ENCODE results near the gene SPATA31C1. TPM values are rescaled to one million over a fixed set of nuclear protein-coding genes. Genes with fewer than 3 reads are reported as not detected.
"Not testable (repeated sequence)": the region's sequence is repeated elsewhere in the genome, so short reads cannot be mapped to it uniquely, and the experiment has no call there.

SPATA31C1 gene
- polyA plus RNA-seq (ENCODE audit: insufficient read length in 10 of 10) = under 1 TPM in 9 of 10 donors, not detected in 1; 0.05 to 0.36 (median 0.16) TPM
- long read RNA-seq, donor 1 = 0 reads
- long read RNA-seq, donor 2 = 0 reads
- long read RNA-seq, donor 3 = 0 reads
- long read RNA-seq, donor 4 = 0 reads
- long read RNA-seq, donor 5 = 0 reads
- long read RNA-seq, donor 6 = 0 reads
- long read RNA-seq, donor 7 = 0 reads
- long read RNA-seq, donor 8 = 0 reads
- long read RNA-seq, donor 9 = 0 reads

DNA sequence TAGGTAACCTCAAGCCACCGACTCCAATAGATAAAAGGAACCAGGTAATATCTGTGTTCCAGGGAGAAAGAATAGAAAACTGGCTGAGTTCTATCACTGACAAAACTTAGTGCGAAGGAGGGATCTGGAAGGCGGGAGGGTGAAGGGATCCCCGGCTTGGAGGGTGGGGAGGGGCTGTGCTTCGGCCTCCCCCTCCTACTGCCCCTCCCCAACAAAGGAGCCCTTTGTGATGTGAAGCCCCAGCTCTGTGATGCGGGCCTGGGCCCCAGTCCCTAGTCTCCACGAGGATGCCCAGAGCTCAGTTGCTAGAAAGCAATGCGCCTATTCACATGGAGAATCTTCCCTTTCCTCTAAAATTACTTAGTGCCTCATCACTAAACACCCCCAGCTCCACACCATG is at the start of gene SPATA31C1:
TSS of gene SPATA31C1 (plus strand) at position 301 of the 400 bp plus-strand sequence.
- DNase-seq = not testable (repeated sequence)

DNA sequence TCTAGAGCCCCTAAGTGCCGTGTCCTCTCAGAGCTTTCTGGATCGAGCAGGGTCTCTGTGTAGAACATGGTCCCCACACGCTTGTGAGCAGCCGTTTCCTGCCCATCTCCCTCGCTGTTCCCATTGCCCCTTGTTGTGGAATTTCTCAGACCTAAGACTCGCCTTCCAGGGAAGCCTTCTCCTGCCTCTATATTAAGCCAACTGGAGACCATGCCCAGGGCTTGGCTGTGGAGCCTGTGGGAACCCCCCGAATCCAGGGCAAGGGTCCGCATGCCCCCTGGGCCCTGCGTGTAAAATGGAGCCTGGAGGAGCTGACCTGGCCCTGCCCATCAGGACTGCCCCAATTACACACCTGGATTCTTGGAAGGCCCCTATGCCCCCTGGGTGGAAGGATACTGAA is 49.6 kb upstream of the SPATA31C1 start:
- no peak for DNase-seq

DNA sequence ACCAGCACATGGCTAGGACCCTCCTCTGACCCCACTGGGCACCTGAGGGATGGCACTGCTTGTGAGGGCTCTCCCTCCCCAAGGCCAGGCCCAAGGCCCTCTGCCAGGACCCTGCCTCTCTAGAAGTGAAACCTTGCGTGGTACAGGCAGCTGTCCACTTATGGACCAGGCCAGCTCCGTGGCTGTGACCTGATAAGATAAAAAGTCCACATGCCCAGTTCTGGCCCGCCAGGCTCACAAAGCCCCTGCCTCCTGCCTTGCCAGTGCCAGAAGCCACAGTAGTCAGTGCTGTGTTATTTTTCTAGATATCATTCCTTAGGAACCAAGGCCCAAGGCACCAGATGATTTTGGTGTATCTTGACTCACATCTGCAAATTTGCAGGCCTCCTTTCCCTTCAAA is 49.1 kb upstream of the SPATA31C1 start:
- DNase-seq = no peak

GRCh38 chr9:87869082-87869481 is 48.7 kb upstream of the SPATA31C1 start:
- DNase-seq = no peak

DNA sequence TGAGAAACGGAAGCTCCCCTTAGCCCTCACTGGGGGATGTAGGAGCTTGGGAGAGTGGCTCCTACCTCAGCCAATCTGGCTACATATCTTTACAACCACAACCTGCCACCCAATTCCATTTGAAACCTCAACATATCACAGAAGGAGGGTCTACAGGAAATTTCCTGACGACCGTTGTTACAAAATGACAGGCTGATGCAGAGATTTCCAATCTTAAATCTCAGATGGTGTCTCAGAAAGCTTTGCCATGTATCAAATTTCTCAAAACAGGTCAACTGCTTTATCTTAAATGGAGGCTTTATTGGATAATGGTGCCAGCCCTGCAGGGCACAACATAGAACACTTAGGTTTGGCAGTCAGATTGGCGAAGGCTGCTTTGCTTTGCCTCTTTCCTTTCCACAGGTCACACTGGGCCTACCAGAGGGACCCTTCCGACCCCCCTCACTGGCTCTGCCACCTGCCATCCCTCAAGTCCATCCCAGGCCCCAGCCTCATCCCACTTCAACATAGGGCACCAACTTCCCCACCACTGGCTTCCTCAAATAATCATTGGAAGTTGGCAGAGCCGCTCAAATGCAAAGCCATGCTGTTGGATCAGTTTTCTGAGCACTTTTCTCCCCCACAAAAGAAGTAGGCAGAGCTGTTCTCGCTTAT is 46.2 kb upstream of the SPATA31C1 start:
- no peak for DNase-seq

- peak; percentile 6 to 49 (median 29) for DNase-seq
These were observed 45.6 kb upstream of the SPATA31C1 start for GRCh38 chr9:87872079-87872624.

DNA sequence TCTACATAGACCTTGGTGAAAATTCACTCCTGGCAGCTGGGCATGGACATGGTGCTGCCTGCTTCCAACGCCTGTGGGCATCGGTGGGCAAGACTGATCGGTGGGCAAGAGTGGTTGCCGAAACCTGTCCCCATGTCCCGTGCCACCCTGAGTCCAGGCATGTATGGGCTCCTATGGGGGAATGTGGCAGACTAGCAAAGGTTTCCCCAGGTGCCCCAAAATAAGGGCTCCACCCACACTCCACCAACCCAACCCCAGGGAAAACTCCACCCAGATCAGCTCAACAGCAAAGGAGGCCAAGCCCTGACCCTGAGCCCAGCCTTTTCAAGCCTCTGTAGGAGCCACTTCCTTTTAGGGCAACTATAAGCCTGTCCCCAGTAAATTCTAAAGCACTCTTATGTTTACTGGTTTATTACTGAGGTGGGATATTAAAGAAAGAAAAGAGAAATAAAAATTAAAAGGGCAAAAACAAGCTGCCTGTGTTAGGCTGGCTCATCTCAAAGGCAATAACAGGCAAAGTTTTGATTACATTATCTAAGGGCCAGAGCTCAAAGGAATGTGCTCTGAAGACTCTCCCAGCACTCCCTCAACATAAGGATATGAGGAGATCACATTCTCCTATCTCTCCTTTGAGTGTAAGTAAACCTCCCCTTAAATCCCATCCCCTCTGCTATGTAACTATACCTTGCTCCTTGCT is 44.0 kb upstream of the SPATA31C1 start:
- DNase-seq = no peak

DNA sequence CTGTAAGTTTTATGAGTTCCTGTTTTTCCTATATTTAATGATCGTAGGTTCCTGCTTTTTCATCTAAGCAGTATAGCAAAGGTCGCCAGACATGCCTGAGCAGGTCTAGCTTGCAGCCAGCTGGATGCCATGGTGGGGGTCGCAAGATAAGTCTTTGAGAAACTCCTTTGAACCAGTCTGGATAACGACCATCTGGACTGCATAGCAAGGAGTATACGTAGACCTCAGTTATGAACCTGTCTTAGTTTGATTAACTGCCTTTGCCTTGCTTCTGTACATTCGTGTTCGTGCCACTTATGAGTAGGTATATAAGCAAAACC is 43.5 kb upstream of the SPATA31C1 start:
- no peak for DNase-seq

DNA sequence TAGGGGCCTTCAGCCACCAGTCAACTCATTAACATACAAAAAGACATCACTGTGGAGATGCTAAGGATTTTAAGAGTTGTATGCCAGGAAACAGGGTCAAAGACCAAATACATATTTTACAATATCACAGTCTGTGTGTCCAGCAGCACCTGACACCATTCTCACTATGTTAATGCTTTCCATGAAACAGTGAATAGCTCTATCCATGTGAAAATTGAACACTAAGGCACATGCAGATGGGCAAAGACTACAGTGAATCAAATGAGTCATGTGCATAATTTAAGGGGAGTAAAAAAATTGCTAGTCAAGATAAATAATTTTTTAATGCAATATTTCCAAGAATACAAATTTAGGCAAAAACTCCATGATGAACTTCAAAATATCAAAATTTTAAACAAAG is 42.7 kb upstream of the SPATA31C1 start:
- DNase-seq = no peak

- DNase-seq = peak; percentile 7 to 48 (median 21)
These were observed 41.8 kb upstream of the SPATA31C1 start for GRCh38 chr9:87875831-87876545.

- DNase-seq = no peak
These were observed 41.1 kb upstream of the SPATA31C1 start for GRCh38 chr9:87876708-87877107.

DNA sequence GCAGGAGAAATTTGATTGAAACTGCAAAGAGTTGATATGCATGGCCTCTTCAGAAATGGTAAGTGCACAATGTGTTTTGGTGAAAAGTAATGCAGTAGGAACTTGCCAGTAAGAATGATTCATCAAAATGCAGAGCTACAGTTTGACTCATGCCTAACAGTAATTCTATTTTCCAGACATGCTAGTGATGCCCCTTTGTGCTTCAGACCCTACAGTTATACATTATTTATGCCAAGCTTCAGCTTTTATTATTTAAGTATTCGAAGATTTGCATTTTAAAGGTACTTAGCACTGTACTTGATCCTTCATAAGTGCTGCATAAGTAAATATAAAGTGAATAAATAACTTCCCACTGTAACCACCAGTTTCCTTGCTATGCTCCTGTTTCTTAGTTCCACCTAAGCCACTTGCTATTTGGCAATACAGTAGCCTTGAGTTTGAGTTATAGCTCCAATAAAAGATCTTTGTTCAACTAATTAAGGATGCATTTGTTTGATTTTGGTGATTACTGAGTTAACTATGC is 38.7 kb upstream of the SPATA31C1 start:
- peak in 1 of 3 donors; percentile 39 for DNase-seq

DNA sequence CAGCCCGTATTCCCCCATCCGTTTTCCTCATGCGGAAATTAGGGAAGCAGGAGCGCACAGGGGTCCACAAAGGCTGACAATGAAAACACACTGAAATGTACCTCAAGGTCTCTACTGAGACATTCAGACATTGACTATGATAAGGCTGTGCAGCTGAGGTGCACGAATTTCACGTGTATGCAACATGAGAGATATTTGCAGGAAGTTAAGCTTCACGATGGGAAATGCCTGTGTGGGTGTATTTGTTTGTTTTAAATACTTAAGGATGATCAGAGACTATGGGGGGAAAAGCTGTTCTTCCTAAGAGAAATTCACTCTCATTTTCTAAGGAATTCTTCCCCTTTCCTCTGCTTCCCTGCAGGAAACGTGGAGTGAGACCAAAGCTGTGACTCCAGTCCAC is 37.6 kb upstream of the SPATA31C1 start:
- no peak for DNase-seq

- no peak for DNase-seq
These were observed 37.1 kb upstream of the SPATA31C1 start for GRCh38 chr9:87880683-87881082.

GRCh38 chr9:87882627-87883026 is 35.1 kb upstream of the SPATA31C1 start, which contains the start of gene SPATA31E1:
TSS of gene SPATA31E1 (plus strand) at chr9:87882877. CDS start at chr9:87882892, 15 bp downstream.
- DNase-seq = no peak

DNA sequence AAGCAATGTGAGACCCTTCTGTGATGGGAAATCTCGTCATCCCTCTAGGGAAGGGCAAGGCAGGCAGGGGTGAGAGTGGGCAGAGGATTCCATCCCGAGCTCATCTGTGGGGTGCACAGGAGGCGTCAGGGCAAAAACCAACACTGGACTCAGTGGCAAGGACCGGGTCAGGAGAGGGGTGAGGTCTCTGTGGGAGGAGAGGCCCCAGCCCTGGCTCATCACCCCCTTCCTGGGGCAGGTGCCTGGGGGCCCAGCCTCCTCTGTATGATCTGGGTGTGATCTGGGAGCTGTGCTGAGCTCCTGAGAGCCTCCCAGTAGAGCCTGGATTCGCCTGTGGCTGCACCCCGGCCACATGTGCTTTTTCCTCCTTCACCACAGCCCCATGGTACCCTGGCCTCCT is 34.5 kb upstream of the SPATA31C1 start:
- no peak for DNase-seq

- no peak for DNase-seq
These were observed 33.8 kb upstream of the SPATA31C1 start for GRCh38 chr9:87883990-87884389.

- no peak for DNase-seq
These were observed 32.9 kb upstream of the SPATA31C1 start for GRCh38 chr9:87884578-87885459.

- no peak for DNase-seq
These were observed 32.1 kb upstream of the SPATA31C1 start for GRCh38 chr9:87885484-87886189.
